ENCODE measurements around the gene SHISA7. TPM values are rescaled to one million over a fixed set of nuclear protein-coding genes. Genes with fewer than 3 reads are reported as not detected.
"Not testable (repeated sequence)": the region's sequence is repeated elsewhere in the genome, so short reads cannot be mapped to it uniquely, and the experiment has no call there.

The SHISA7 gene
- total RNA-seq, 1 donor from 2014 or later: 4.2 TPM

DNA sequence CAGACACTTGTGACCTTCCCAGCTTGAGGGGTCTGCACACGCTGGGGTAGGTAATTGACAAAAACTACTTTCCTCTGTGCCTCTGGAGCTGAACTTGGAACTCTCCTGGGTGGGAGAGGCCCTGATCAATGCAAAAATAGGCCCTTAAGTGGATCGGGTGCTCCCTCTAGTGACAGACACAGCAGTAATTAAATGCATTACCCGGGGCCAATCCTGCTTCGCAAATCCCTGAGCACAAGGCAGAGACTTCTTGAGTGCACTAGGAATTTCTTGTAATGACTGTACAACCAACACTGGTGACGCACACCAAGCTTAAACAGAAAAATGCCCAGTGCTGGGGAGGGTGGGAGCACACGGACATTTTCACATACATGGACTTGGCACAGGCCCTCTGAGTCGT lies 24.9 kb downstream of the SHISA7 start:
- DNase-seq: peak; percentile 27

DNA sequence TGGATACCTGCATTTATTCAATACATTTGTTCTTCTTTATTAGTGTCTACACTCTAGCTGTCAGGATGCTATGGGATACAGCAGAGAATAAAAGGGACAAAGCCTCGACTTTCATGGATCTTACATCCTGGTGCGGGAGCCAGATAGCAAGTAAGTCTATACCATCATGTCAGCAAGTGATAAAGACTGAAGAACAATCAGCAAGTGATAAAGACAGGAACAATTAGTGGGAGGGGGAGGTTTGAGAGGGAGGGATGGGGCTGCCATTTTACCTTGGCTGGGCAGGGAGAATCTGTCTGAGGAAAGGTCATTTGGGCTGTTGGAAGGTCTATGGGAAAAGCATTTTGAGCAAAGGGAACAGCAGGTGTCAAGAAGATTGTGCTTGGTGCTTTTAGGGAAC lies 32.9 kb downstream of the SHISA7 start:
- DNase-seq: no peak

DNA sequence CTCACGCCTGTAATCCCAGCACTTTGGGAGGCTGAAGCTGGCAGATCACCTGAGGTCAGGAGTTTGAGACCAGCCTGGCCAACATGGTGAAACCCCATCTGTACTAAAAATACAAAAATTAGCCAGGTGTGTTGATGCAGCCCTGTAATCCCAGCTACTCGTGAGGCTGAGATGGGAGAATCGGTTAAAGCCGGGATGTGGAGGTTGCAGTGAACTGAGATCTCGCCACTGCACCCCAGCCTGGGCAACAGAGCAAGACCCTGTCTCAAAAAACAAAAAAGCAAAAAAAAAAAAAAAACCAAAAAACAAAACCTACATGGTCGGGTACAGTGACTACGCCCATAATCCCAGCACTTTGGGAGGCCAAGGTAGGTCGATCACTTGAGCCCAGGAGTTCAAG lies 33.9 kb downstream of the SHISA7 start:
- not testable (repeated sequence) for DNase-seq

DNA sequence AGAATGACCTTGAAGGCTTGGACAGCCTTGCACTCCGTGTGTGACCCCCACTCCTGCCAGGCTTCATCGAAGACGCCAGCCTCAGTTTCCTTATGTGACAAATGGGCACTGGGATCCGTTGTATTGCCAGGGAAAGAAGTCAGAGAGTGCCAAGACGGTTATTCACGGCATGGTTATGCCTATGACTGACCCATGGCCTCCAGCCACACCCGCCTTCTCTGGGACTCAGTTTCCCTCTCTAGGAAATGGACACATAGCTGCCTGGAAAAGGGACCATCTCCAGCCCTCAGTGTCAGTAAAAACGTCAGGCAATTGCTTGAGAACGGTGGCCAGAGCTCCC lies 34.6 kb downstream of the SHISA7 start:
- no peak for DNase-seq

DNA sequence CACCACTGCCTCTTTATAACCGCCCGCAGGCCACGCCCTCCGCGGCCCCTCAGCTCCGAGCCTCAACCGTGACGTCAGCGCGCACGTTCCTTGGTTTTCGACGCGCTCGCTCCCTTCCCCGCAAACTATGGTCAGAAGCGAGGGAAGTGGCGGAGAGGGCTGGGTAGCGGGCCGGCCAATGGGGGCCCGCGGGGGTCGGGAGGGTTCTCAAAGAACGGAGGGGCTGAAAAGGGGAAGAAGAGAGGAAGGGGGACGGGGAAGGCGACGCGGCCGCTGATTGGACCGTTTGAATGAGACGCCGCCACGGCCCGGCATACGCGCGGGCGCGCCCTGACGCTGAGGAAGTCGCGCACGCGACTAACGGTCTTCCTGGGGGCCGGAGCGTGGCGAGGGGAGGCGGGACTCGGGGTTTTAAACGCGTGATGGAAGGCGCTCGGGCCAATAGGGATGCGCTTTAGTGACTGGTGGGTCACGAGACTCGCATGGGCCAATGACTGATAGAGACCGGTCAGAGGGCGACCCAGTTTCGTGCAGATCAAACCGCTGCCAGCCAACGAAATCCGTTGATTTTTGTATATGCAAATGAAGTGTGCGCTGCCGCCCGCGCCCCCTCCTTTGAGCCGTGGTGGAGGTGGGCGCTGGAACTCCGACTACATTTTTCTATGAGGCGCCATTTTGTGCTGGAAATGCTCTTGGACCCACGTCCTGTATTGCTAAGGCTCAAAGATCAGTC lies 35.1 kb downstream of the SHISA7 start:
- DNase-seq: peak; percentile 97

DNA sequence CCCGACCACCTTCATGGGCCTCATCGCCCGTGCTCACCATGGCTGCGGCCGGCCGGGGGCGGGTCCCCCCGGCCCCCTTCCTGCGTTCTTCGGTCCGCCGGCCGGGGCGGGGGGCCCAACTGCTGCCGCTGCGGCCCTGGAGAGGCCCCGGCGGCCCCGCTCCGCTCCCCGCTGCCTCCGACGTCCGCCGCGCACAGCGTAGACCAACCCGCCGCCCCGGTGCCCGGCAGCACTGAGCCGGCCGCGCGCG lies 35.6 kb downstream of the SHISA7 start, which contains the start of gene UBE2S:
Gene UBE2S (minus strand): TSS at position 239 of the 250 bp plus-strand sequence. CDS start 199 bp downstream, at position 40.
- not testable (repeated sequence) for DNase-seq

DNA sequence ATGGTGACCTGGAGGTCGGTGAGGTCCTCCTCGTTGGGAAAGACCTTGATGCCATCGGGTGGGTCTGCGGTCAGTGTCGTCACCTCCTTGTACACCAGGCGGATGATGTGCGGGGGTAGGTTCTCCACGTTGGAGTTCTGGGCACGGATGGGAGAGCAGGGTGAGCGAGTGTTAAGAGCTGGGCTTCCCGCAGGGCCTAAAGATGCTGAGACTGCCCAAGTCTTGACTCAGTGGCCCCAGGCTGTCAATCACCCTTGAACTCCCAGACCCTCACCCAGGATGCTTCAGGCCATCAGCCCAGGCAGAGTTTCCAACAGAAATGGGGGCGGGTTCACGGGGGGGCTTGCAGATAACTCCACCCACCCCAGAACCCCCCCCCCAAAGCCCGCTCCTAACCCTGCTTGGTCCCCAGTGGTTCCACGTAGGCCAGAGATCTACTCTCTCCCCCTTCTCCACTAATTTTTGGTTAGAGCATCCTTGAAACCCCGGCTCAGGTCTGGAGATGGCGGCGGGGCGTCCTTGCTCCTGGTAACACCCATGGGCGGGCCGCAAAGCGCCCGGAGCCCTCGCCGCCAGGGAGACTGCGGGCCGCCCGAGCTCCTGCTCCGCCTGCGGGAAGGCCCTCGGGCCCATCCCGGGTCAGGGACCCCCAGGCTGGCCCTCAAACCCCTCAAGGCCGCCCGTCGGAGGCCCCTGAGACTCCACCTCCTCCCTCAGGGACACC lies 36.1 kb downstream of the SHISA7 start:
- DNase-seq: no peak

DNA sequence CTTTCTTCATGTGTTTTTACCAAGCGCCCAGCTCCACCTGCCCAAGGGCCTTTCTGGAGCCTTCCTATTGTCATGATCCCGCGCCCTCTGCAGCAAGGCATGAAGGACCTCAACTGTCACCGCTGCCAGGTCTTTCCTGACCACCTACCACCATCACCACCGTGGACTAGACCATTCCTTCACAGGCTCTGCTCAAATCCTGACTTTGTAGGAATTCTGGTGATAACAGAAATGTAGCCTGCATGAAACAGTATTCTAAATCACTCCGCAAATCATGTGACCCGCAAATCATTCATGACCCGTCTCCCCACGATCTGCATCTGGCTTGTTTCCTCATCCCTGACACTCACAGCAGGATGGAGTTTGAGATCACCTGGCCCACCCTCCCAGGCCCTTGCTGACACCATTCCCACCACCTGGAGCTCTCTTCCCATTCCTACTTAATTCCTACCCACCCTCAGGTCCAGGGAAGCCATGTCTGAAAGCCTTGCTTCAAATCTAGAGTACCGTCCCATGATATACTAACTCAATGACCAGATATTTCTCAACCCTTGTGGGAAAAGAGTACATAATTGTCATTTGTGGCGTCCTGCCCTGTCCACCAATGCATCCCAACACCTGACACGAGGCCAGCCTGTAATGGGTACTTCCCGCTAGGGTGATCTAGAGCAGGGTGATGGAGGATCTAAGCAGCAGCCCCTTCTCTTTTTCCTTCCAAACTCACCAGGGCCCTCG lies 36.8 kb downstream of the SHISA7 start:
- DNase-seq: no peak

DNA sequence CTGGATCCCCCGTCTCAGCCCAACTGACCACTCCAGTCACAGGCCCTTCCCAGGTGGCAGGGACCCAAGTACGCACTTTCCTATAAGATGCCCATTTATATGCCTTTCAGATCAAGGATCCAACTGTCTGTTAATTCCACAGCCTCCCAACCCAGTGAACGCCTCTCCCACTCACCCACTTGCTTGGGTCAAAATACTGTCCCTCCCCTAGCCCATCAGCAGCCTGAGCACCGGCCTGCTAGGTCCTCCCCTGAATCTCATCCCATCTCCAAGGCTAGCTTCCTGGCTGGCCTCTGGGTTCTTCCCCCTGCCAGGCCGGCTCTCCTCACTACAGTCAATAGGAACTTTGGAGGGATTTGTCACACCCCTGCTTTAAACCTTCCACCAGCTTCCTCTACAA lies 37.5 kb downstream of the SHISA7 start:
- DNase-seq: no peak

DNA sequence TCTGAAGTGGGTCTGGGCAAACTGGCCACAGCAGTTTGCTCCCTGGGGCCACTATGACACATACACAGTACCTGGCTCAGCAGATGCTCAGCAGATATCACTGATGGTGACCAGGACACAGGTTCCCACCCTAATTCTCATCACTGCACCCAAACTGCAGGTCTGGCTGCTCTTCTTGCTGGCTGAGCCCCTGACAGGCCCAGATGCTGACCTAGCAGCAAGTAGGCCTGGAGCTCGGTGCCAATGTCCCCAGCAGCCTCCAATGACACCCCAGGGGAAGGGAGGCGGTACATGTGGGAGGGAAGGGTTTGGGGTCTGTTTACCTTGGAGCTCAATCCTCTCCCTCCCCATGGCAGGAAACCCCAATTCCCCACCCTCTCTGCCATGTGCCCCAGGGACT lies 40.6 kb downstream of the SHISA7 start:
- DNase-seq: no peak

DNA sequence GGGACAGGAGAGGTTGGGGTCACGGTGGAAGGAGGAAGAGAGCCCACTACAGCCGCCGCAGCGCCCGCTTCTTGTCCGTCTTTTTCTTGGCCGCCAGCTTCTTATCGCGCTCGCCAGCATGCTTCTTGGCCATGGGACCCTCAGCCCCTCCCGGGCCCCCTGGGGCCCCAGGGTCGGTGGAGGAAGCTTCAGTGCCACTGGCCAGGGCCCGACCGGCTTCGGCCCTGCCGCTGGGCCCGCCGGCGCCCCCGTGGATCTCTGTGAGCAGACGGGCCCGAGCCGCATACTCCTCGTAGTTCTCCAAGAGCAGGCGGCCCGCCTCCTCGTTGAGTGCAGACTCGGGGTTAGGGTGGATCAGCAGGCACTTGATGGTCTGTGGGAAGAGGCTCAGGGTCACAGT lies 41.7 kb downstream of the SHISA7 start:
- DNase-seq: not testable (repeated sequence)

DNA sequence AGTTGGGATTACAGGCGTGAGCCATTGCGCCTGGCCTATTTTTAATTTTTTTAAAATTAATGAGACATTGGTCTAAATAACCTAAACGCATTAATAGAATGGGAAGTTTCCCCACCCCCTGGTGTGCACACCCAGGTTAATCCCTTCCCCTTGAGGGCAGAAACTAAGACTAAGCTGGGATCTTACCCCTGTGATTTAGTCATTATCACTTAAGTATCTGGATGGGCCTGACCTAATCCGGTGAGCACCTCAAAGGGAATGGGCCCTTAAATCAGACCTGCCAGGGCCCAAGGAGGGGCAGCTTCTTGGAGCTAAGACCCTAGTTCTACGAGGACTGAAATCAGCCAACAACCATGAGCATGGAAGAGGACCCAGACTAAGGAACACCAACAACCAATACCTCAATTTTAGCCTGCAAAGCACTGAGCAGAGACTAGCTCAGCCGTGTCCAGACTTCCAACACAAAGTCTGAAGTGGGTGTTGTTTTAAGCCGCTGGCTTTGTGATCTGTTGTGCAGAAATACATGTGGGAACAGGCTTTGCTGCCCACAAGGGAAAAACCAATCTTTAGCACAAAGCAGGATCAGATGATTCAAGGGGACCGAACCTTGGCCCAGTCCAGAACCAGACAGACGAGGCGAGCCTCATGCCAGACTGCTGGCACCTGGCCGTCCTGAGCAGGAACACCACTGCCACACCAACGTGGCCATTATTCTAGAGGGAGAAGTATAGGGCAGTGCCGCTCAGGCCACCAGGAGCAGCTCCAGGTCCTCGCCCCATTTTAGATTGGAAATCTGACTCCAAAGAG lies 42.6 kb downstream of the SHISA7 start:
- DNase-seq: no peak

DNA sequence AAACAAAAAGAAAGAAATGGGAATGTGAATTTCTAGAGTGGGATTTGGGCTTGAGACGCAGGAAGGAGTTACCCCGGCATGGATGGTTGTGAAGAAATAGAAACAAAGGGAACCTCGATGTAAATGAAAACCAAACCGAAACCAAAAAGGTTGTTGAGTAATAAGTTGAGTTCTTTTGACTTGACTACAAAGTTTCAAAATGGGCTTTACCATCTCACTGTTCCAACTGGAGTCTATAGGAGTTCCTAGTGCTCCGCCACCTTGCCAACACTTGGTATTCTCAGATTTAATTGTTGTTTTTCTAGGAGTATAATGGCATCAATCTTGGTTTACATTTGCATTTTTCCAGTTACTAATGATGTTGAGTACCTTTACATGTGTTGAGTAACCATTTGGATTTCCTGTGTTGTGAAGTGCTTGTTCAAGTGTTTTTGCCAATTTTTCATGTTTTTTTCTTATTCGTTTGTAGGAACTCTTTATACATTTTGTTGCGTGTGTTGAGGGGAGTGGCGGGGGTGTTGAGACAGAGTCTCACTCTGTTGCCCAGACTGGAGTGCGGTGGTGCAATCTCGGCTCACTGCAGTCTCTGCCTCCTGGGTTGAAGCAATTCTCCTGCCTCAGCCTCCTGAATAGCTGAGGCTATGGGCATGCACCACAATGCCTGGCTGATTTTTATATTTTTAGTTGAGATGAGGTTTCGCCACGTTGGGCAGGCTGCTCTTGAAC lies 44.7 kb downstream of the SHISA7 start:
- no peak for DNase-seq

DNA sequence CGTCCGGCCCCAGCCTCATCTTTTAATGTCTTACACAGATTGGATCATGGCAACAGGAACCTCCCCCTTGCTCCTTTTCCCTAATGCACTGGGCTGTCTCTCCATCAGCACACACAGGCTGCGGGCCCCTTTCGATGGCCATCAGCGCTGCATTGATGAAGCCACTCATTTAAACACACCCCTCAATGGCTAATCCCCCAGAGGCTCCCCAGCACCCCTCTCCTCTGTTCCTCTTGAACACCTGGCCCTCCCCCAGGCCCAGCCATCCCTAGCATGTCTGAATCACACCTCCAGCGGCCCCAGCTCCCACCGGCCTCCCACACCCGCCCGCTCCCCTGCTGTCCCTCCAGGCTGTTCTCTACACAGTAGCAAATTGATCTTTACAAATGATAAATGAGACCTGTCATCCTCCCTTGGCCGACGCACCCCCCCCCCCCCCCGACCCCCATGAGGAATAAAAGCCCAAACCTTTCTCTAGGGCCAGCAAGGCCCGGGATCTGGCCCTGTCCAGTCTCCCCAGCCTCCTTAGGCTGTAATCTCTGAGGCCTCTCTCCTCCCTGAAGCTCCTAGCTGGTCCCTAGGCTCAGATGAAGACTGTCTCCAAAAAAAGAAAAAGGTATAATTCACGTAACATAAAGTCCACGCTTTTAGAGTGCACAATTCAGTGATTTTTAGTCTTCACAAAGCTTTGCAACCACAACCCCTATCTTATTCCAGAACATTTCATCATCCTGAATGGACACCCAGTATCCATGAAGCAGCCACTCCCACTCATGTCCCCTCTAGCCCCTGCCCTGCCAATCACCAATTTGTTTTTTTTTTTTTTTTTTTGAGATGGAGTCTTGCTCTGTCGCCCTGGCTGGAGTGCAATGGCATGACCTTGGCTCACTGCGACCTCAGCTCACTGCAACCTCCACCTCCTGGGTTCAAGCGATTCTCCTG lies 50.0 kb downstream of the SHISA7 start:
- no peak for DNase-seq

DNA sequence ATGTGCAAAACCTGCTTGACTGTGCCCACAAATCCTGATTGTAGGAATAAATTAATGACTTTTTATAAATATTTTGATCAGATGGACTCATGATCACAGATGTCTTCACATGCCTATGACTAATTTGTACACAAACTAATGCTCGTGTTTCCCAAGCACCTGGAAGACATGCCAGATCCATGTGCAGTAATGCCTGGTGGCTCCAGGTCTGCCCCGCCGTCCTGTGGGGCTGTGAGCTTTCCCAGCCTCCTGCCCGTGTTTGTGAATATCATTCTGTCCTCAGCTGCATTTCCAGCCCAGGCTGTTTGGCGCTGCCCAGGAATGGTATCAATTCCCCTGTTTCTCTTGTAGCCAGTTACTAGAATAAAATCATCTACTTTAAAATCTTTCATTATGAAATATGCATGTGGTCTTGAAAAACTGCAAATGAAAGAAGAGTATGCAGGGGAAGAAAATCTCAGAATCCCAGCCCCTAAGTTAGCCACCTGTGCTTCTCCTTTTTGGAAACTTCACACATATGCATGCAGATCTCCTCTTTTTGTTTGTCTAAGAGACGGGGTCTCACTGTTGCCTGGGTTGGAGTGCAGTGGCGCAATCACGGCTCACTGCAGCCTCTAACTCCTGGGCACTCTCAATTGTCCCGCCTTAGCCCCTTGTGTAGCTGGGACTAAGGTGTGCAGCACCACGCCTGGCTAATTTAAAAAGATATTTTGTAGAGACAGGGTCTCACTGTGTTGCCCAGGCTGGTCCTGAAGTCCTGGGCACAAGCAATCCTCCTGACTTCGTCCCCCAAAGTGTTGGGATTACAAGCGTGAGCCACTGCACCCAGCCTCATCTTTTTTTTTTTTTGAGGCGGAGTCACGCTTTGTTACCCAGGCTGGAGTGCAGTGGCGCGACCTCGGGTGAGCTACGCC lies 51.1 kb downstream of the SHISA7 start:
- DNase-seq: no peak

DNA sequence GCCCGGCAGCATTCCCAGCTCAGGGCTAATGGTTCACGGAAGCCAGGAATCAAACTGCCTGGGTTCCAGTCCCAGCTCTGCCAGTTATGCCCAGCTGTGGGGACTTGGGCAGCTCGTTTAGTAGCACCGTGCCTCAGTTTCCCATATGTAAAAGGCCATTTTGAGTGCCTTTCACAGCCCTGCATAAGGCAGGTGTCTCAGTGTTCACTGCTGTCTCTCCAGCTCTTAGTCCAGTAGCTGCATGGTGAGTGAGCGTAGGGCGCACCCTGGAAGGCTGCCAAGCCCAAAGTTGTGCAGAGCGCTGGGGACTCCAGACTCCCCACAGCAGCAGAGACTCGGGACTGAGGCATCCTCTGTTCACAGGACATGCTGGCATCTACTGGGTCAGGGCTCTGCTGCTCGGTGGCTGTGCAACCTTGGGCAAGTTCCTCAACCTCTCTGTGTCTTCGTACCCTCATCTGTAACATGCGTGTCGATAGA lies 51.9 kb downstream of the SHISA7 start:
- no peak for DNase-seq

DNA sequence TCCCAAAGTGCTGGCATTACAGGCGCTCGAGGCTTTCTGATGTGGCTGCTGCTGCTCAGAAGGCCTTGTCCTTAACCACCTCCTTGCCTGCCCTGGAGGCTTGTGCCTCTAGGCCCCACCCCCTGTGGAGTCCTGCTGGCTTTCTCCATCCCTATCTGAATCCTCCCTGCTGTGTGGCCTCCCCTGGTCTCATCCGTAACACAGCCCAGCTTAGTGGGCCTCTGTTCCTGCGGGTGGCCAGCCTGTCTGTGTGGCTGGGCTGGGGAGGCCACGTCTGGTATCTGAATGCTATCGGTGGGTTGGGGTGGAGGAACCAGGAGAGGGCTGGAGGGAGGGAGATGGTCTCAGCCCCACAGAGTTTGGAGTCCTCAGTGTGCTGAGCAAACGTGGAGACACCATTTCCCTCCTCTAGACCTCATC lies 52.6 kb downstream of the SHISA7 start:
- no peak for DNase-seq

DNA sequence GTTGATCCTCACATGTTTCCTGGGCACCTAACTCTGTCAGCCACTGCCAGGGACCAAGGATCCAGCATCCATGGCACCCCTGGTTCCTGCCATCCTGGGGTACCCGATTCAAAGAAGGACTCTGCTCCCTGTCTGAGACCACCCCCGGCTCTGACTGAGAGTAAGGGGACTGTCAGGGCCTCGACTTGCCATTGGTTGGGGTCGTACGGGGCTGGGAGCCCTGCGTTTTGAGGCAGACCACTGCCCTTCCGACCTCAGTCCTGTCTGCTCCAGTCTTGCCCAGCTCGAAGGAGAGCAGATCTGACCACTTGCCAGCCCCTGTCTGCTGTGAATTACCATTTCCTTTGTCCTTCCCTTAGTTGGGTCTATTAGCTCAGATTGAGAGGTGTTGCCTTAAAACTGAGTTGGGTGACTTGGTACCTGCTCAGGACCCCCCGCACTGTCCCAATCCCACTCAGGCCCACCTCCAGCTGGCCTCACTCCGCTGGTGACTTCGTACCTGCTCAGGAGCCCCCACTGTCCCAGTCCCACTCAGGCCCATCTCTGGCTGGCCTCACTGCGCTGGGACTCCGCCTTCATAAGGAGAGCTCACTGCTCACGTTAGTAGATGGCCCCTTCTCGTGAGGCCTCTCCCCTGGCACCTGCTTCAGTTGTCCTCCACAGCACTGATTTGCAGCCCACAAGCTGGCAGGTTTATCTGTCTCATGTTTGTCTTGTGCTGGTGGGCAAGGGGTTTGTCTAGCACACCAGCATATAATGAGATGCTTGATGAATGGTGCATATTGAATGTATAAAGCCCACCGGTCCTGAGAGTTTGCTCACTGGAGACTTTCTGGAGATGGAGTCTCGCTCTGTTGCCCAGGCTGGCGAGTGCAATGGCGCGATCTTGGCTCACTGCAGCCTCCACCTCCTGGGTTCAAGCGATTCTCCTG lies 53.4 kb downstream of the SHISA7 start:
- DNase-seq: no peak

Data from occipital lobe (tissue), 2 donors.